ENCODE data around the gene SETD2.

GRCh38 chr3:47186285-47186684 lies 22.4 kb upstream of the SETD2 start:
- TF ChIP-seq EZH2 (IDR thresholded peaks at IDR 0.05; ENCODE audit: low read depth) (no peak), CTCF (conservative IDR thresholded peaks at IDR 0.05) (no peak)

All from PC-9 (cell line).